Measurements from ENCODE around the gene GRM8. TPM values are rescaled to one million over a fixed set of nuclear protein-coding genes. Genes with fewer than 3 reads are reported as not detected.

GRM8 gene
- total and polyA plus RNA-seq, 8 donors = 0.26 to 0.75 (median 0.44) TPM; not detected in 2

GRCh38 chr7:127081539-127081938 lies 171.2 kb downstream of the GRM8 start:
- Histone ChIP-seq H3K4me3 (no peak overlapping the region), H3K27ac (no peak overlapping the region), H3K27me3 (no peaks in the 10 kb centered on the region), H3K36me3 (no peaks in the 10 kb centered on the region), H3K4me1 (no peaks in the 10 kb centered on the region), H3K9me3 (no peaks in the 10 kb centered on the region)
- no peak for ATAC-seq
- no peak for DNase-seq
- TF ChIP-seq CTCF (IDR thresholded peaks at IDR 0.05) = no peak
- intact Hi-C loops (cut with DNase I) = no loop called here

- Histone ChIP-seq H3K27ac (no peak overlapping the region), H3K9me3 (no peaks in the 10 kb centered on the region), H3K27me3 (no peaks in the 10 kb centered on the region), H3K36me3 (no peaks in the 10 kb centered on the region), H3K4me3 (no peak overlapping the region), H3K4me1 (no peaks in the 10 kb centered on the region)
- ATAC-seq = no peak
- intact Hi-C loops (cut with DNase I) = no loop called here
- no peak for DNase-seq
- no peak for TF ChIP-seq CTCF (IDR thresholded peaks at IDR 0.05)
Measured at GRCh38 chr7:127080576-127080975, 172.2 kb downstream of the GRM8 start.

- DNase-seq (no peak), ATAC-seq (no peak)
- Histone ChIP-seq H3K4me3 (no peak overlapping the region), H3K9me3 (peaks cover 0 to 20% of the 10 kb centered on the region in 2 donors), H3K27ac (no peak overlapping the region), H3K36me3 (no peaks in the 10 kb centered on the region), H3K27me3 (no peaks in the 10 kb centered on the region), H3K4me1 (no peaks in the 10 kb centered on the region)
- intact Hi-C loops (cut with DNase I) = no loop called here
- no peak for TF ChIP-seq CTCF (IDR thresholded peaks at IDR 0.05)
Measured at GRCh38 chr7:127066974-127067373, 185.8 kb downstream of the GRM8 start.

GRCh38 chr7:127059475-127059874 lies 193.3 kb downstream of the GRM8 start:
- DNase-seq (no peak), ATAC-seq (no peak)
- no peak overlapping the region for H3K4me3 ChIP-seq
- H3K27ac ChIP-seq = no peak overlapping the region
- intact Hi-C loops (cut with DNase I) = no loop called here
- H3K4me1 ChIP-seq = no peaks in the 10 kb centered on the region
- no peaks in the 10 kb centered on the region for H3K36me3 ChIP-seq
- peaks cover 0 to 12% of the 10 kb centered on the region in 2 donors for H3K9me3 ChIP-seq
- TF ChIP-seq CTCF (IDR thresholded peaks at IDR 0.05) = no peak
- H3K27me3 ChIP-seq = no peaks in the 10 kb centered on the region

- DNase-seq = no peak
- no peaks in the 10 kb centered on the region for H3K36me3 ChIP-seq
- no peak overlapping the region for H3K27ac ChIP-seq
- no peak overlapping the region for H3K4me3 ChIP-seq
- TF ChIP-seq CTCF (IDR thresholded peaks at IDR 0.05) = no peak
- H3K9me3 ChIP-seq = peaks cover 0 to 4% of the 10 kb centered on the region in 2 donors
- ATAC-seq = no peak
- H3K4me1 ChIP-seq = no peaks in the 10 kb centered on the region
- intact Hi-C loops (cut with DNase I) = no loop called here
- no peaks in the 10 kb centered on the region for H3K27me3 ChIP-seq
Measured at GRCh38 chr7:127057918-127058317, 194.8 kb downstream of the GRM8 start.
